Articular chondrocyte of knee joint (primary cell): ENCODE measurements around the gene IL22. TPM values are rescaled to one million over a fixed set of nuclear protein-coding genes. Genes with fewer than 3 reads are reported as not detected.

Experiments used
- total RNA-seq: library from RNA; depleted of rRNA; stranded (reverse); fragments of >200 nt; gene quantifications from 2 replicates; pipeline ENCODE4 v1.2.3, GENCODE V29; 2012

Gene IL22, protein sequence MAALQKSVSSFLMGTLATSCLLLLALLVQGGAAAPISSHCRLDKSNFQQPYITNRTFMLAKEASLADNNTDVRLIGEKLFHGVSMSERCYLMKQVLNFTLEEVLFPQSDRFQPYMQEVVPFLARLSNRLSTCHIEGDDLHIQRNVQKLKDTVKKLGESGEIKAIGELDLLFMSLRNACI
- not detected in 2 replicates for total RNA-seq

DNA sequence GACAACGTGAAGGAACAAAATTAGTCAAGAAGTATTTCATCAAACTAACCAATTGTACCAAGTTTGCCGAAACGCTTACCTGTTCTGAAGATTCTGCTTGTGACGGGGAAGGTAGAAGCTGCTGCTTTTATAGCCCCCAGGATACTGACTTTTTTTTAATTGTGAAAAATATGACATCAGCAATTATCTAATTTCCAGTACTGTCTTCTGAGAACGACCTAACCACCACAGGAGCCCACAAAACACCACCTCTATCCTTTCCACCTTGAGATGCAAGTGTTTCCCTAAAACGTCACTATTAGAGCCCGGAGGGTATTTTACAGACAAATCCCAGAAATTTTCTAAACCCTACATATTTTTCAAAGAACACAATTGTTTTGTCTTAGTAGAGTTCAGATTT lies at the start of gene IL22:
TSS of gene IL22 (minus strand) at position 101 of the 400 bp plus-strand sequence. CDS start 156 bp downstream, outside the sequence.

DNA sequence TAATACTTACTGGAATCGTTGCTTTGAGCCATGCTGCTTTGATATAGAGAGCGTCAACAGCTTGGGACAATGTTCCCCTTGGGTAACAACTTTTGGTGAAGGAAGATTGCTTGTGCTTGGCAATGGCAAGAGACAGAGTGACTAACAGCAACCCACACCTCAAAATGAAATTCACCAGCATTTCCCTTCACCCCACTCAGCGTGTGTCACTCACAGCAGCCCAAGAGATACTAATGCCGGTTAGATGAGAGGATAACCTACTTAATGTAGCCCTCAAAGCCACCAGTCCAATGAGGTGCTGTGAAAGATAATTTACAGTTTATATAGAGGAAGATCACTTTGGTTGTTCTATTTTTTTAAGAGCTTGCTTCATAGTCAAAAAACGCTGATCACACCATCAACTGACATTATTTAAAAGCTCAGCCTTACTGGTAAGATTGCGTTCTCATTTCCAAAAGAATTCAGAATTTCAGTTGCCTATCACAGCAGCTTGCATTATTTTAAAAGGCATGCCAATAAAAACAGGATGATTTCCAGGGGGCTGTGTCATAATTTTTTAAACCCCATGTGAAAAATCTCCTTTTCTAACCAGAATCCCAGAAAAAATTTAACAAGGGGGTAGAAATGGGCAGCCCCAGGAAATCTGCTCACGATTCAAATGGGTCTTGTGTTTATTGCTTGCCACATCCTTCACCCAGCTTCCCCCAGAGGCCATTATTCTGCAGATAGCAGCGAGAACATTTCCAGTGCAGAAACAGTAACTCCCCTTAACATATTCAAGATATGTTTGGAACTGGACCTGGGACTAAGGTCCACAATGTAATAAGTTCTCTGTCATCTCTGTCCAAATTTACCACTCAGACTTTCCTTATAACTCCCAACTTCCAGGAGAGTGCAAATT lies 27.6 kb downstream of the IL22 start, which contains the start of gene IL26:
TSS of gene IL26 (minus strand) at position 235 of the 901 bp plus-strand sequence. CDS start at position 181, 54 bp downstream.

Other genes with a start within 250 kb of the IL22 start
- not detected in 2 replicates for gene IFNG, start 93.9 kb downstream of the IL22 start, total RNA-seq
- gene IL26, start 27.8 kb downstream of the IL22 start, total RNA-seq, result 4.5 and 14.2 TPM in 2 replicates
- 22.2 and 30.6 TPM in 2 replicates for gene MDM1, start 78.8 kb upstream of the IL22 start, total RNA-seq